ENCODE data around the gene CCDC192.

Gene CCDC192

GRCh38 chr5:127801751-127802476, 98.7 kb downstream of the CCDC192 start:
- Histone ChIP-seq H2AFZ (ENCODE audit: low read length) (no peak overlapping the region), H3K9me3 (ENCODE audit: insufficient read depth, low read depth, low read length) (no peaks in the 10 kb centered on the region), H3K79me2 (ENCODE audit: insufficient read depth, low read length) (no peaks in the 10 kb centered on the region), H3K27me3 (ENCODE audit: insufficient read depth, low read length, poor library complexity, severe bottlenecking) (no peaks in the 10 kb centered on the region), H3F3A (ENCODE audit: low read depth) (no peaks in the 10 kb centered on the region), H3K4me2 (ENCODE audit: low read depth, low read length, poor library complexity, severe bottlenecking) (no peak overlapping the region), H3K4me3 (ENCODE audit: low read length, poor library complexity, severe bottlenecking) (no peak overlapping the region), H4K20me1 (ENCODE audit: insufficient read depth, low read length, poor library complexity, severe bottlenecking) (no peaks in the 10 kb centered on the region), H3K36me3 (ENCODE audit: insufficient read depth, low read length) (no peaks in the 10 kb centered on the region), H3K9me2 (replicated peaks; ENCODE audit: low read depth, low read length) (no peaks in the 10 kb centered on the region), H3K4me1 (ENCODE audit: insufficient read depth, low read length, poor library complexity, severe bottlenecking) (no peaks in the 10 kb centered on the region), H3K9ac (ENCODE audit: low read depth, low read length, poor library complexity, severe bottlenecking) (no peak overlapping the region)
- no peak for TF ChIP-seq CTCF (conservative IDR thresholded peaks at IDR 0.05; ENCODE audit: low read length)

- H3K4me2 ChIP-seq (ENCODE audit: low read depth, low read length, poor library complexity, severe bottlenecking), result no peak overlapping the region
- no peak overlapping the region for H3K4me3 ChIP-seq (ENCODE audit: low read length, poor library complexity, severe bottlenecking)
- no peaks in the 10 kb centered on the region for H3K4me1 ChIP-seq (ENCODE audit: insufficient read depth, low read length, poor library complexity, severe bottlenecking)
Measured at GRCh38 chr5:127802477-127802865, 99.3 kb downstream of the CCDC192 start.

GRCh38 chr5:127804886-127805426, 101.8 kb downstream of the CCDC192 start:
- Histone ChIP-seq H3F3A (ENCODE audit: low read depth) (no peaks in the 10 kb centered on the region), H3K4me2 (ENCODE audit: low read depth, low read length, poor library complexity, severe bottlenecking) (no peak overlapping the region), H2AFZ (ENCODE audit: low read length) (no peak overlapping the region), H3K36me3 (ENCODE audit: insufficient read depth, low read length) (no peaks in the 10 kb centered on the region), H3K9me3 (ENCODE audit: insufficient read depth, low read depth, low read length) (no peaks in the 10 kb centered on the region), H4K20me1 (ENCODE audit: insufficient read depth, low read length, poor library complexity, severe bottlenecking) (no peaks in the 10 kb centered on the region), H3K79me2 (ENCODE audit: insufficient read depth, low read length) (no peaks in the 10 kb centered on the region), H3K27me3 (ENCODE audit: insufficient read depth, low read length, poor library complexity, severe bottlenecking) (no peaks in the 10 kb centered on the region), H3K9ac (ENCODE audit: low read depth, low read length, poor library complexity, severe bottlenecking) (no peak overlapping the region), H3K4me1 (ENCODE audit: insufficient read depth, low read length, poor library complexity, severe bottlenecking) (no peaks in the 10 kb centered on the region), H3K4me3 (ENCODE audit: low read length, poor library complexity, severe bottlenecking) (no peak overlapping the region), H3K9me2 (replicated peaks; ENCODE audit: low read depth, low read length) (no peaks in the 10 kb centered on the region)
- TF ChIP-seq CTCF (conservative IDR thresholded peaks at IDR 0.05; ENCODE audit: low read length) (no peak), EZH2phosphoT487 (IDR thresholded peaks at IDR 0.05; ENCODE audit: borderline replicate concordance) (no peak)

More at GRCh38 chr5:127802477-127802865, 99.3 kb downstream of the CCDC192 start:
- Histone ChIP-seq H2AFZ (ENCODE audit: low read length) (no peak overlapping the region), H3K79me2 (ENCODE audit: insufficient read depth, low read length) (no peaks in the 10 kb centered on the region), H4K20me1 (ENCODE audit: insufficient read depth, low read length, poor library complexity, severe bottlenecking) (no peaks in the 10 kb centered on the region), H3K36me3 (ENCODE audit: insufficient read depth, low read length) (no peaks in the 10 kb centered on the region), H3K9me2 (replicated peaks; ENCODE audit: low read depth, low read length) (no peaks in the 10 kb centered on the region), H3K9me3 (ENCODE audit: insufficient read depth, low read depth, low read length) (no peaks in the 10 kb centered on the region), H3K9ac (ENCODE audit: low read depth, low read length, poor library complexity, severe bottlenecking) (no peak overlapping the region), H3F3A (ENCODE audit: low read depth) (no peaks in the 10 kb centered on the region), H3K27me3 (ENCODE audit: insufficient read depth, low read length, poor library complexity, severe bottlenecking) (no peaks in the 10 kb centered on the region)
- no peak for TF ChIP-seq CTCF (conservative IDR thresholded peaks at IDR 0.05; ENCODE audit: low read length)
- no peak for TF ChIP-seq EZH2phosphoT487 (IDR thresholded peaks at IDR 0.05; ENCODE audit: borderline replicate concordance)

Measured in Loucy (cell line).